ENCODE measurements around the gene SRGAP1. TPM values are rescaled to one million over a fixed set of nuclear protein-coding genes. Genes with fewer than 3 reads are reported as not detected.
"Not testable (repeated sequence)": the region's sequence is repeated elsewhere in the genome, so short reads cannot be mapped to it uniquely, and the experiment has no call there.

The SRGAP1 gene
- total and polyA plus RNA-seq, 2 experiments from 2014 or later: 13.0 to 29.4 TPM

- peaks cover 64% of the 10 kb centered on the region for H3K36me3 ChIP-seq (ENCODE audit: low read depth)
- H3K9ac ChIP-seq: no peak overlapping the region
- H3K4me2 ChIP-seq (ENCODE audit: unreplicated experiment): no peak overlapping the region
- no peak overlapping the region for H3K4me3 ChIP-seq
- H3K27ac ChIP-seq: no peak overlapping the region
- no peaks in the 10 kb centered on the region for H3K9me2 ChIP-seq (ENCODE audit: insufficient read depth)
- H4K20me1 ChIP-seq (ENCODE audit: insufficient read depth): no peaks in the 10 kb centered on the region
- in situ Hi-C loops (cut with MboI): no loop called here
- H2AFZ ChIP-seq: no peak overlapping the region
- DNase-seq: no peak
- H3K4me1 ChIP-seq (ENCODE audit: insufficient read depth): peaks cover 6% of the 10 kb centered on the region; the same call in 1 of the 2 replicates
- peaks cover 10% of the 10 kb centered on the region for H3F3A ChIP-seq (ENCODE audit: insufficient read depth)
- no peaks in the 10 kb centered on the region for H3K9me3 ChIP-seq (ENCODE audit: low read depth)
- TF ChIP-seq EZH2phosphoT487 (IDR thresholded peaks at IDR 0.05; ENCODE audit: insufficient read depth, low read depth) (no peak), EZH2 (IDR thresholded peaks at IDR 0.05; ENCODE audit: insufficient read depth, poor library complexity, severe bottlenecking) (no peak)
- peaks cover 29% of the 10 kb centered on the region for H3K79me2 ChIP-seq (ENCODE audit: insufficient read depth)
- H3K27me3 ChIP-seq (replicated peaks; ENCODE audit: insufficient read depth): no peaks in the 10 kb centered on the region
- WGBS, 2 experiments (ENCODE audit: low coverage in 1 of 2, low lambda C conversion rate in 2 of 2, missing lambda C conversion rate in 2 of 2): 65 to 77% methylated on average over 6 of the region's 6 CpGs
These were observed 281.4 kb downstream of the SRGAP1 start for GRCh38 chr12:64125913-64126312.

GRCh38 chr12:64127811-64128210 is 283.3 kb downstream of the SRGAP1 start:
- H3K27ac ChIP-seq: no peak overlapping the region
- peaks cover 64% of the 10 kb centered on the region for H3K36me3 ChIP-seq (ENCODE audit: low read depth)
- no peak for DNase-seq
- peaks cover 14% of the 10 kb centered on the region for H3F3A ChIP-seq (ENCODE audit: insufficient read depth)
- peaks cover 6% of the 10 kb centered on the region; the same call in 1 of the 2 replicates for H3K4me1 ChIP-seq (ENCODE audit: insufficient read depth)
- peaks cover 21% of the 10 kb centered on the region for H3K79me2 ChIP-seq (ENCODE audit: insufficient read depth)
- H3K4me3 ChIP-seq: no peak overlapping the region
- WGBS, 2 experiments (ENCODE audit: low coverage in 1 of 2, low lambda C conversion rate in 2 of 2, missing lambda C conversion rate in 2 of 2): 94 to 99% methylated on average over 12 to 14 of the region's 14 CpGs
- no peaks in the 10 kb centered on the region for H3K27me3 ChIP-seq (replicated peaks; ENCODE audit: insufficient read depth)
- H3K4me2 ChIP-seq (ENCODE audit: unreplicated experiment): no peak overlapping the region
- TF ChIP-seq EZH2phosphoT487 (IDR thresholded peaks at IDR 0.05; ENCODE audit: insufficient read depth, low read depth): no peak
- no peak for TF ChIP-seq EZH2 (IDR thresholded peaks at IDR 0.05; ENCODE audit: insufficient read depth, poor library complexity, severe bottlenecking)
- no peak overlapping the region for H2AFZ ChIP-seq
- H3K9me2 ChIP-seq (ENCODE audit: insufficient read depth): no peaks in the 10 kb centered on the region
- H3K9me3 ChIP-seq (ENCODE audit: low read depth): no peaks in the 10 kb centered on the region
- no peak overlapping the region for H3K9ac ChIP-seq
- in situ Hi-C loops (cut with MboI): no loop called here
- H4K20me1 ChIP-seq (ENCODE audit: insufficient read depth): no peaks in the 10 kb centered on the region

- H3K27me3 ChIP-seq (replicated peaks; ENCODE audit: insufficient read depth): no peaks in the 10 kb centered on the region
- H2AFZ ChIP-seq: no peak overlapping the region
- no peak overlapping the region for H3K27ac ChIP-seq
- H3K4me2 ChIP-seq (ENCODE audit: unreplicated experiment): no peak overlapping the region
- 97 to 100% methylated on average over 1 of the region's 1 CpG for WGBS, 2 experiments (ENCODE audit: low coverage in 1 of 2, low lambda C conversion rate in 2 of 2, missing lambda C conversion rate in 2 of 2)
- H3K9me3 ChIP-seq (ENCODE audit: low read depth): no peaks in the 10 kb centered on the region
- H3K79me2 ChIP-seq (ENCODE audit: insufficient read depth): peaks cover 21% of the 10 kb centered on the region
- TF ChIP-seq EZH2phosphoT487 (IDR thresholded peaks at IDR 0.05; ENCODE audit: insufficient read depth, low read depth): no peak
- no peak for TF ChIP-seq EZH2 (IDR thresholded peaks at IDR 0.05; ENCODE audit: insufficient read depth, poor library complexity, severe bottlenecking)
- no peak overlapping the region for H3K4me3 ChIP-seq
- no peaks in the 10 kb centered on the region for H4K20me1 ChIP-seq (ENCODE audit: insufficient read depth)
- peaks cover 16% of the 10 kb centered on the region for H3F3A ChIP-seq (ENCODE audit: insufficient read depth)
- in situ Hi-C loops (cut with MboI): no loop called here
- no peak for DNase-seq
- H3K9me2 ChIP-seq (ENCODE audit: insufficient read depth): no peaks in the 10 kb centered on the region
- no peak overlapping the region for H3K9ac ChIP-seq
- peaks cover 63% of the 10 kb centered on the region for H3K36me3 ChIP-seq (ENCODE audit: low read depth)
- H3K4me1 ChIP-seq (ENCODE audit: insufficient read depth): peaks cover 6% of the 10 kb centered on the region; the same call in 1 of the 2 replicates
These were observed 283.9 kb downstream of the SRGAP1 start for GRCh38 chr12:64128366-64128765.

DNA sequence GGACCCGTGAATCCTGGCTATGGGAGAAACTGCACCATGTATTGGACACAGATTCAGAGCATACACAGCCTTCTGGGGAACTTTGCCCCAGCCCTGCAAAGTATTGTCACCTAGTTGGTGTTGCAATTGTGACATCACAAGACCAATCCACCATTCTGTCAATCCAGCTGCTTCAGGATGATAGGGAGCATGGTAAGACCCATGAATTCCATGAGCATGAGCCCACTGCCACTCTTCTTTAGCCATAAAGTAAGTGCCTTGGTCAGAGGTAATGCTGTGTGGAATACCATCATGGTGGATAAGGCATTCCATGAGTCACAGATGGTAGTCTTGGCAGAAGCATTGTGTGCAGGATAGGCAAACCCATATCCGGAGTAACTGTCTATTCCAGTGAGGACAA is 286.0 kb downstream of the SRGAP1 start:
- H3K4me3 ChIP-seq; DNase-seq; H3K9me2 ChIP-seq (ENCODE audit: insufficient read depth); H3K9ac ChIP-seq; H2AFZ ChIP-seq; H3K27me3 ChIP-seq (replicated peaks; ENCODE audit: insufficient read depth); H3K79me2 ChIP-seq (ENCODE audit: insufficient read depth); H3K9me3 ChIP-seq (ENCODE audit: low read depth); H4K20me1 ChIP-seq (ENCODE audit: insufficient read depth); H3K4me2 ChIP-seq (ENCODE audit: unreplicated experiment); H3K4me1 ChIP-seq (ENCODE audit: insufficient read depth); H3K27ac ChIP-seq; in situ Hi-C loops (cut with MboI): not testable (repeated sequence)
- peaks cover 68% of the 10 kb centered on the region for H3K36me3 ChIP-seq (ENCODE audit: low read depth)
- WGBS, 2 experiments (ENCODE audit: low coverage in 1 of 2, low lambda C conversion rate in 2 of 2, missing lambda C conversion rate in 2 of 2): 100% methylated on average over 2 of the region's 2 CpGs
- peaks cover 28% of the 10 kb centered on the region for H3F3A ChIP-seq (ENCODE audit: insufficient read depth)

DNA sequence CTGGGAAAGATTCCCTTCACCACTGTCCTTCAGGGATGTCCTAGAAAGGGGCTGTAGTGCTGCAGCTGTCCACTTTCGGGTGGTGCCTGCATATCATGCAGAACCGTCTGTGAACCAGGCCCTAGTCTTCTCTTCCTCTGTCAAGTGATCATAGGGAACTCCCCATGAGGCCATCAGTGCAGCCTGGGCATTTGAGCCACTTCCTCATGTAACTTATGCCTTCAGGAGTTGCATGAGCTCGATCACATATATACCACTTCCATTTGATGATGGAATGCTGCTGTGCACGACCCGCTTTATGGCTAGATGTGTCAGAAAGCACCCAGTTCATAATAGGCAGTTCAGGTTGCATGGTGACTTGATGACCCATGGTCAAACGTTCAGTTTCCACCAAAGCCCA is 287.0 kb downstream of the SRGAP1 start:
- H3K27me3 ChIP-seq (replicated peaks; ENCODE audit: insufficient read depth); DNase-seq; H3K9me2 ChIP-seq (ENCODE audit: insufficient read depth); H3K9ac ChIP-seq; H3K79me2 ChIP-seq (ENCODE audit: insufficient read depth); in situ Hi-C loops (cut with MboI); H2AFZ ChIP-seq; H3K4me3 ChIP-seq; H4K20me1 ChIP-seq (ENCODE audit: insufficient read depth); H3K9me3 ChIP-seq (ENCODE audit: low read depth); H3K4me2 ChIP-seq (ENCODE audit: unreplicated experiment); H3K27ac ChIP-seq: not testable (repeated sequence)
- peaks cover 35% of the 10 kb centered on the region for H3F3A ChIP-seq (ENCODE audit: insufficient read depth)
- peaks cover 10% of the 10 kb centered on the region for H3K4me1 ChIP-seq (ENCODE audit: insufficient read depth)
- WGBS, 2 experiments (ENCODE audit: low coverage in 1 of 2, low lambda C conversion rate in 2 of 2, missing lambda C conversion rate in 2 of 2): 97 to 99% methylated on average over 6 of the region's 6 CpGs
- peaks cover 73% of the 10 kb centered on the region for H3K36me3 ChIP-seq (ENCODE audit: low read depth)

GRCh38 chr12:64132672-64133071 is 288.2 kb downstream of the SRGAP1 start:
- peaks cover 22% of the 10 kb centered on the region for H3K4me1 ChIP-seq (ENCODE audit: insufficient read depth)
- H3K79me2 ChIP-seq (ENCODE audit: insufficient read depth); H3K27me3 ChIP-seq (replicated peaks; ENCODE audit: insufficient read depth); H3K9me2 ChIP-seq (ENCODE audit: insufficient read depth); DNase-seq; H2AFZ ChIP-seq; in situ Hi-C loops (cut with MboI); H3K27ac ChIP-seq; H3K4me3 ChIP-seq; H3K9ac ChIP-seq; H3K9me3 ChIP-seq (ENCODE audit: low read depth); H3K4me2 ChIP-seq (ENCODE audit: unreplicated experiment); H4K20me1 ChIP-seq (ENCODE audit: insufficient read depth): not testable (repeated sequence)
- peaks cover 68% of the 10 kb centered on the region for H3K36me3 ChIP-seq (ENCODE audit: low read depth)
- WGBS, 2 experiments (ENCODE audit: low coverage in 1 of 2, low lambda C conversion rate in 2 of 2, missing lambda C conversion rate in 2 of 2): 95 to 97% methylated on average over 2 of the region's 2 CpGs
- H3F3A ChIP-seq (ENCODE audit: insufficient read depth): peaks cover 47% of the 10 kb centered on the region
